CD8-positive, alpha-beta memory T cell (primary cell): ENCODE results near the gene TRIM39. TPM values are rescaled to one million over a fixed set of nuclear protein-coding genes. Genes with fewer than 3 reads are reported as not detected.

ENCODE experiments used
- CTCF ChIA-PET: fragments of 350-600 bp; sonication (Branson Sonifier 250); formaldehyde crosslinking; loops from one replicate; lab custom pipeline; 2021; ENCODE audit warnings: antibody characterized with exemption; lab: Charles Lee
- POLR2A ChIA-PET: fragments of 350-600 bp; sonication (Branson Sonifier 250); formaldehyde crosslinking; loops from one replicate; lab custom pipeline; 2021; ENCODE audit warnings: antibody characterized with exemption; lab: Charles Lee
- DNase-seq, 5 donors: peaks; one replicate each; pipeline versions ENCODE4 v3.0.0 to v3.0.0-alpha.2; 2020 to 2022; ENCODE audit warnings: mixed read lengths in 1 of 5
- H3K27ac ChIP-seq: one replicate; pipeline ENCODE4 v1.7.0; 2013; ENCODE audit warnings: low read depth, mild to moderate bottlenecking, low read length, moderate library complexity
- H3K27me3 ChIP-seq: 2 replicates; pipeline ENCODE4 v1.7.0; 2013; ENCODE audit warnings: low read length, mild to moderate bottlenecking; ENCODE audit not compliant: insufficient read depth, poor library complexity, severe bottlenecking
- H3K36me3 ChIP-seq: 2 replicates; pipeline ENCODE4 v1.7.0; 2013; ENCODE audit warnings: mild to moderate bottlenecking, low read length, moderate library complexity; ENCODE audit not compliant: insufficient read depth
- H3K4me1 ChIP-seq: 2 replicates; pipeline ENCODE4 v1.7.0; 2013; ENCODE audit warnings: mild to moderate bottlenecking, low read length, moderate library complexity; ENCODE audit not compliant: insufficient read depth
- H3K4me3 ChIP-seq: 2 replicates; pipeline ENCODE4 v1.7.0; 2013; ENCODE audit warnings: mild to moderate bottlenecking, low read length
- H3K9me3 ChIP-seq: 2 replicates; pipeline ENCODE4 v1.7.0; 2013; ENCODE audit warnings: mild to moderate bottlenecking, low read length
- H3K27ac Mint-ChIP-seq, 8 donors: one replicate each; pipeline ENCODE4 v1.8.0; 2020 to 2021; ENCODE audit warnings: mixed read lengths in 8 of 8, mild to moderate bottlenecking in 6 of 8, inconsistent platforms in 3 of 8, moderate library complexity in 3 of 8
- H3K27me3 Mint-ChIP-seq, 2 donors: one replicate each; pipeline ENCODE4 v1.8.0; 2020 to 2021; ENCODE audit warnings: mixed read lengths in 2 of 2, mild to moderate bottlenecking in 1 of 2, moderate library complexity in 1 of 2
- H3K36me3 Mint-ChIP-seq, 3 donors: one replicate each; pipeline ENCODE4 v1.8.0; 2020 to 2021; ENCODE audit warnings: mixed read lengths in 3 of 3, inconsistent platforms in 1 of 3, mild to moderate bottlenecking in 1 of 3
- H3K4me1 Mint-ChIP-seq, 3 donors: one replicate each; pipeline ENCODE4 v1.8.0; 2020 to 2021; ENCODE audit warnings: mixed read lengths in 3 of 3, inconsistent platforms in 1 of 3, mild to moderate bottlenecking in 1 of 3
- H3K4me3 Mint-ChIP-seq, 7 donors: one replicate each; pipeline ENCODE4 v1.8.0; 2020 to 2021; ENCODE audit warnings: mixed read lengths in 7 of 7, mild to moderate bottlenecking in 6 of 7, moderate library complexity in 4 of 7, inconsistent platforms in 2 of 7
- H3K9me3 Mint-ChIP-seq, 5 donors: one replicate each; pipeline ENCODE4 v1.8.0; 2020 to 2022; ENCODE audit warnings: mixed read lengths in 5 of 5, mild to moderate bottlenecking in 3 of 5, moderate library complexity in 2 of 5, inconsistent platforms in 1 of 5
- polyA plus RNA-seq: library from polyadenylated mRNA; unstranded; fragments of 300-500 nt; fragmentation: Illumina TruSeq; gene quantifications from one replicate; pipeline ENCODE4 v1.2.3, GENCODE V29; 2021
- total RNA-seq, 2 experiments: library from RNA; stranded (reverse); gene quantifications; one replicate each; pipeline ENCODE4 v1.2.3, GENCODE V29; 2021

The TRIM39 gene
- total and polyA plus RNA-seq, 3 experiments from 2014 or later = 12.0 to 21.9 (median 19.9) TPM

DNA sequence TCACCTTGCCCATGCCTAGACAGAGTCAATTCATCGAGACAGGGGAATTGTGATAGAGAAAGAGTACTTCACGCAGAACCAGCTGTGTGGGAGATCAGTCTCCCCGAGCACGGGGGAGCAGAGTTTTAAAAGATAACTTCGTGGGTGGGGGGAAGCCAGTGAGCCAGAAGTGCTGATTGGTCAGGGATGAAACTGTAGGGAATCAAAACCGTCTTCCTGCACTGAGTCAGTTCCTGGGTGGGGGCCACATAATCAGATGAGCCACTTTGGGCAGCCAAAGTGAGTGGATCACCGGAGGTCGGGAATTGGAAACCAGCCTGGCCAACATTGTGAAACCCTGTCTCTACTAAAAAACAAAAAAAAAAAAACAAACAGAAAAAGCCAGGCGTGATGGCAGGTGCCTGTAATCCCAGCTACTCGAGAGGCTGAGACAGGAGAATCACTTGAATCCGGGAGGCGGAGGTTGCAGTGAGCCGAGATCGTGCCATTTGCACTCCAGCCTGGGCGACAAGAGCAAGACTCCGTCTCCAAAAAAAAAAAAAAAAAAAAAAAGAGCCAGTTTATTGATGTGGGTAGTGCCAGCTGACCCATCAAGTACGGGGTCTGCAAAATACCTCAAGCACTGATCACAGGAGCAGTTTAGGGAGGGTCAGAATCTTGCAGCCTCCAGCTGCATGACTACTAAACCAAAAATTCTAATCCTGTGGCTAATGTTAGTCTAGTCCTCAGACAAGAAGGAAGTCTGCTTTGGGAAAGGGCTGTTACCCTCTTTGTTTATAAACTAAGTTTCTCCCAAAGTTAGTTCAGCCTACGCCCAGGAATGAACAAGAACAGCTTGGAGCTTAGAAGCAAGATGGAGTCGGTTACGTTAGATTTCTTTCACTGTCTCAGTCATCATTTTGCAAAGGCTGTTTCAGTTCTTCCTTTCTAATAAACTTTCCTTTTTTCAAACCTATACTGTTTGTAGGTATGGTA lies 3.9 kb upstream of the TRIM39 start:
- DNase-seq = no peak
- H3K4me1 ChIP-seq = peaks cover 78% of the 10 kb centered on the region
- no peak overlapping the region for H3K4me3 ChIP-seq
- H3K4me1 Mint-ChIP-seq = peaks cover 80 to 91% (median 87%) of the 10 kb centered on the region in 3 donors
- no peaks in the 10 kb centered on the region for H3K9me3 Mint-ChIP-seq
- H3K27ac Mint-ChIP-seq = peak overlapping the region; percentile 84 to 99 (median 92)
- H3K27ac ChIP-seq = no peak overlapping the region
- no peaks in the 10 kb centered on the region for H3K9me3 ChIP-seq
- H3K27me3 Mint-ChIP-seq = peaks cover 0 to 11% of the 10 kb centered on the region in 2 donors
- no peaks in the 10 kb centered on the region for H3K27me3 ChIP-seq
- no peaks in the 10 kb centered on the region for H3K36me3 ChIP-seq
- H3K36me3 Mint-ChIP-seq = peaks cover 0 to 47% (median 3%) of the 10 kb centered on the region in 3 donors
- H3K4me3 Mint-ChIP-seq = peak overlapping the region; percentile 59 to 97 (median 72)
- ChIA-PET POLR2A (interaction anchor here (0.6 kb wide), 1 partner anchor 1080 kb away, joined by 4 read pairs; no protein-coding TSS in a partner anchor), CTCF (no interaction called here)

DNA sequence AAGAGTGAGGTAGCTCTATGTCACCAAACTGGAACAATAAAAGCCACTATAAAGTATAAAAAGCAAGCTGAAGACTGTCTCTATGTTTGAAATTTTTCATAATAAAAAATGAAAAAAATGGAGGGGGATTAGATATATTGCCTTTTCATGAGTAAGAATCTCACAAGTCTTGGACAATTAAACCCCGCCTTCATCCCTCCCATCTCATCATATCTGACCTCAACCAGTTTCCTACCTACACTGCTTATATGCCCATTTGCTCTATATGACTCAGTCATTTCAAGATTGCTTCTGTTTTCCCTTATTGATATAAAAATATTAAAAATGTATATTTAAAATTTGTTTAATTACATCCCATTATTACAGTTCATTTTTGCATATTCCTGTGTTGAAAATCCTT lies 2.9 kb upstream of the TRIM39 start:
- no peak for DNase-seq
- Mint-ChIP-seq H3K27me3 (peaks cover 0 to 11% of the 10 kb centered on the region in 2 donors), H3K9me3 (no peaks in the 10 kb centered on the region), H3K4me1 (peaks cover 80 to 89% (median 87%) of the 10 kb centered on the region in 3 donors), H3K27ac (peak overlapping the region in 7 of 8 donors; percentile 43 to 100 (median 94)), H3K36me3 (peaks cover 1 to 44% (median 4%) of the 10 kb centered on the region in 3 donors), H3K4me3 (peak overlapping the region; percentile 10 to 97 (median 88))
- H3K4me3 ChIP-seq = no peak overlapping the region
- CTCF ChIA-PET = interaction anchor here (1.8 kb wide), 1 partner anchor 65 kb away, joined by 4 read pairs; no protein-coding TSS in a partner anchor
- POLR2A ChIA-PET = interaction anchor here (0.7 kb wide), 1 partner anchor 94 kb away, joined by 3 read pairs; no protein-coding TSS in a partner anchor
- H3K4me1 ChIP-seq = peaks cover 70% of the 10 kb centered on the region
- H3K27me3 ChIP-seq = no peaks in the 10 kb centered on the region
- H3K27ac ChIP-seq = no peak overlapping the region
- H3K9me3 ChIP-seq = no peaks in the 10 kb centered on the region
- no peaks in the 10 kb centered on the region for H3K36me3 ChIP-seq

DNA sequence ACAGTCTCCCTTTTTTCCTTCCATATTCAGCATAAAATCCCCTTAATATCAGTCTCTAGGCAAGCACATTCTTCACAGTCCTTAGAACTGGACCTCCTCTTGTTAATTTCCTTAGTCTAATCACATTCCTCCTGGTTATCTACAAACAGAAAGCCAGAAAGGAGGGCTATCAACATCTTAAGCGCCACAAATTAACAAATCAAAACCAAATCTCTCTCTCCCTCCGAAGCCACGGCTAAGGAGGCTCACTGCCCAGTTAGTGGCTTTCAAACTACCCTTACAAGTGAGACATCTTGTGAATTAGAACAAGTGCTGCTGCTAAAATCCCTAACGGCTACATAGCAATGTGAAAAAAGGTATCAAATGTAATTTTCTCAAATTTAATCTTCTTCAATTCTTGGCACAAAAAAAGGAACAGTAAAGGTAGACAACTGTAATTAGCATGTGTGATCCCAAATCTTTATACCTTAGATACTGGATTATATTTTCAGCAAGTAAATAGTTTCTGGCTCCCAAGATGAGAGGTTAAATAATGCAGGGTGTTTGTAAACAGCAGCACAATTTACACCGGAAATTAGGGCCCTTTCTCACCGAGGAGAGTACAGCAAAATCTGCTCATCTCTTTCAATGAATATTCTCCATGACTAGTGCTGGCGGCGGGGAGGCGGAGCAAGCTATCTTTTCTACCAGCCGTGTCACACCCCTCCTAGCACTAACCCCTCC lies 1.4 kb upstream of the TRIM39 start:
- Histone ChIP-seq H3K36me3 (peaks cover 12% of the 10 kb centered on the region), H3K27ac (peak overlapping the region; percentile 98), H3K4me3 (peak overlapping the region; percentile 97), H3K9me3 (no peaks in the 10 kb centered on the region), H3K27me3 (no peaks in the 10 kb centered on the region), H3K4me1 (peaks cover 59% of the 10 kb centered on the region)
- ChIA-PET POLR2A (interaction anchor here (0.6 to 2.3 kb wide), 4 partner anchors 9 to 217 kb away, joined by 3 to 24 read pairs (median 3); partner anchors contain the start of gene TRIM26), CTCF (interaction anchor here (1.0 to 2.6 kb wide), 4 partner anchors 15 to 106 kb away, joined by 3 to 11 read pairs (median 6); no protein-coding TSS in a partner anchor)
- H3K27me3 Mint-ChIP-seq = peaks cover 0 to 11% of the 10 kb centered on the region in 2 donors
- peak overlapping the region; percentile 88 to 99 (median 97) for H3K4me3 Mint-ChIP-seq
- peaks cover 4 to 49% (median 10%) of the 10 kb centered on the region in 3 donors for H3K36me3 Mint-ChIP-seq
- DNase-seq = peak in 2 of 5 donors; percentile 82 to 92
- peak overlapping the region; percentile 99 to 100 (median 100) for H3K27ac Mint-ChIP-seq
- no peaks in the 10 kb centered on the region for H3K9me3 Mint-ChIP-seq
- peaks cover 70 to 80% (median 75%) of the 10 kb centered on the region in 3 donors for H3K4me1 Mint-ChIP-seq

DNA sequence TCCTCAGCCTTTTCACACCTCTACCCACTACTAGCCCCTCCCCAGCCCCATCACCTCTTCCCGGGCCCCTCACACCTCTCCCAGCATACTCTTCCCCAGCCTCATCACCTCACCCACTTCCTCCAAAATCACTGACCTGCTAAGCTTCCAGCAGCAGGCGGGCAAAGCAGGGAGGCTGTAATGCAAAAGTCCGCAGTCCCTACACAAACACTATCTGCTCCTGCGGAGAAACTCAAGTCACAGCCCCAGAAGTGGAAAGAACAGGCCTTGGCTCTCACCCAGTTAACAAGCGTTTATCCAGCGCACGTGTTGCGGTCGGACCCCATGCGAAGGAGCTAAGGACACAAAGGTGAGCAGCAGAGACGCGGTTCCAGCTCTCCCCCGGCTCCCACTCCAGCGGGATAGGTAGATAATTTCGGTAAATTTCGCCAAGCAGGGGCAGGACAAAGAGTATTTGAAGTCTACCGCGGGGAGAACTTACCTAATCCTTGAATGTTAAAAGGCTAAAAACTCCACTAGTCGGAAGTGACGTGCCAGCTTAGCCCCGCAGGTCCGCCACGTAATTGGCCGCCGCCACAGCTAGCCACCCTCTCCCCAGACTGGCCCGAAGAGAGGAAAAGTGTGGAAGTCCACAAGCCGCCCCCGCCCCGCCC lies 728 bp upstream of the TRIM39 start:
- peak; percentile 66 to 91 (median 82) for DNase-seq
- H3K9me3 Mint-ChIP-seq = no peaks in the 10 kb centered on the region
- Histone ChIP-seq H3K36me3 (peaks cover 17% of the 10 kb centered on the region), H3K9me3 (no peaks in the 10 kb centered on the region), H3K4me3 (peak overlapping the region; percentile 97), H3K27ac (peak overlapping the region; percentile 98), H3K27me3 (no peaks in the 10 kb centered on the region), H3K4me1 (peaks cover 52% of the 10 kb centered on the region)
- peak overlapping the region; percentile 99 to 100 (median 100) for H3K27ac Mint-ChIP-seq
- H3K4me1 Mint-ChIP-seq = peaks cover 64 to 73% (median 68%) of the 10 kb centered on the region in 3 donors
- POLR2A ChIA-PET = interaction anchor here (0.6 to 2.3 kb wide), 13 partner anchors 9 to 609 kb away, joined by 3 to 24 read pairs (median 4); partner anchors contain the start of genes PPP1R11, RPP21 and TRIM26
- CTCF ChIA-PET = interaction anchor here (1.0 to 2.6 kb wide), 7 partner anchors 9 to 107 kb away, joined by 3 to 11 read pairs (median 4); no protein-coding TSS in a partner anchor
- H3K4me3 Mint-ChIP-seq = peak overlapping the region; percentile 88 to 99 (median 97)
- H3K27me3 Mint-ChIP-seq = peaks cover 0 to 11% of the 10 kb centered on the region in 2 donors
- H3K36me3 Mint-ChIP-seq = peaks cover 4 to 50% (median 11%) of the 10 kb centered on the region in 3 donors

DNA sequence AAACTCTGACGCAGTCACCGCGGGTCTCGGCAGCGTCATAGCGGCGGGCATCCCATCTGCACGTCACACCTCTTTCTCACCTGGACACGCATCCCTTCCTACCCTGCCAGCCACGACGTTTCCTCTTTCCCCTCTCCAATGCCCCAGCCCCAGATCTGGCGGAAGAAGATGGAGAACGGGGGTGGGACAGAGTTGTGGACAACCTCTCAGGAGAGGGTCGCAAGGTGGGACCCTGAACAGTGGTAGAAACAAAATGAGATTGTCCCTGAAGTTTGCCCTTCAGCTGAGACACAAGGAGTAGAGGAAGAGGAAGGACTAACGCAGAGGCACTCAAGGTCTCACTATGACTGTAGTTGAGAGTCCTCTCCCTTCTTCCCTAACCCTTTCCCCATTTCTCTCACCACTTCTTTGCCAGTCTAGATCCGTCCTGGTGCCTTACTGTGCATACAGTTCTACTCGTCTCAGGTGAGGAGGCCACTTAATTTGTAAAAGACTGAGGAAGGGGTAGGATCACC lies 562 bp downstream of the TRIM39 start:
- peaks cover 0 to 11% of the 10 kb centered on the region in 2 donors for H3K27me3 Mint-ChIP-seq
- peak overlapping the region; percentile 88 to 98 (median 96) for H3K4me3 Mint-ChIP-seq
- Histone ChIP-seq H3K9me3 (no peaks in the 10 kb centered on the region), H3K4me3 (peak overlapping the region; percentile 97), H3K27me3 (no peaks in the 10 kb centered on the region), H3K27ac (peak overlapping the region; percentile 98), H3K36me3 (peaks cover 25% of the 10 kb centered on the region), H3K4me1 (peaks cover 40% of the 10 kb centered on the region)
- peak overlapping the region; percentile 97 to 100 (median 99) for H3K27ac Mint-ChIP-seq
- peaks cover 4 to 61% (median 18%) of the 10 kb centered on the region in 3 donors for H3K36me3 Mint-ChIP-seq
- ChIA-PET CTCF (interaction anchor here (1.3 to 2.6 kb wide), 2 partner anchors 13 to 15 kb away, joined by 3 to 11 read pairs; no protein-coding TSS in a partner anchor), POLR2A (interaction anchor here (1.0 to 2.3 kb wide), 5 partner anchors 13 to 261 kb away, joined by 3 to 24 read pairs (median 5); partner anchors contain the start of genes PPP1R11, RPP21 and TRIM26)
- no peak for DNase-seq
- no peaks in the 10 kb centered on the region for H3K9me3 Mint-ChIP-seq
- peaks cover 52 to 60% (median 55%) of the 10 kb centered on the region in 3 donors for H3K4me1 Mint-ChIP-seq

DNA sequence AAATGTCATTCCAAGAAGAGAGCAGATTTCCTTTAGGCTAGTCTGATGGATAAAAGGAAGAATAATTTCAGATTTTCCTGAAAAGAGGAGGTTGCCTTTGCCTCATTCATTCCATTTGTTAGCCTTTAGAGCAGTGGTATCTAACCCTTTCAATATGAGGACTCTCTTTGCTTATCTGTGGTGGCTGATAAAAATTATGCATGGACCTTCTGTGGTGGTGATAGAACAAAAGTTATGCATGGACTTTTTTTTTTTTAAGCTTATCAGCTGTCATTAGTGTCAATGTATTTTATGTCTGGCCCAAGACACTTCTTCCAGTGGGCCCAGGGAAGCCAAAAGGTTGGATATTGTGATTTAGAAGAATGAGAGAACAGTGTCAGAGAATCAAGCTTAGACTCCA lies 1.7 kb downstream of the TRIM39 start:
- POLR2A ChIA-PET = interaction anchor here (0.7 kb wide), 1 partner anchor 101 kb away, joined by 5 read pairs; no protein-coding TSS in a partner anchor
- CTCF ChIA-PET = interaction anchor here (1.0 to 1.3 kb wide), 2 partner anchors 12 to 31 kb away, joined by 3 read pairs; no protein-coding TSS in a partner anchor

More for the DNA sequence above, 1.7 kb downstream of the TRIM39 start:
- Histone ChIP-seq H3K4me3 (no peak overlapping the region), H3K4me1 (peaks cover 28% of the 10 kb centered on the region), H3K27ac (no peak overlapping the region), H3K27me3 (no peaks in the 10 kb centered on the region), H3K36me3 (peaks cover 25% of the 10 kb centered on the region), H3K9me3 (no peaks in the 10 kb centered on the region)
- H3K4me1 Mint-ChIP-seq = peaks cover 42 to 49% (median 44%) of the 10 kb centered on the region in 3 donors
- DNase-seq = no peak
- H3K27me3 Mint-ChIP-seq = peaks cover 0 to 9% of the 10 kb centered on the region in 2 donors
- H3K9me3 Mint-ChIP-seq = no peaks in the 10 kb centered on the region
- peak overlapping the region in 5 of 7 donors; percentile 29 to 97 (median 92) for H3K4me3 Mint-ChIP-seq
- H3K36me3 Mint-ChIP-seq = peaks cover 4 to 64% (median 21%) of the 10 kb centered on the region in 3 donors
- H3K27ac Mint-ChIP-seq = peak overlapping the region; percentile 97 to 100 (median 99)
